LHCN-M2 (cell line): ENCODE data around the gene NTN1. TPM values are rescaled to one million over a fixed set of nuclear protein-coding genes. Genes with fewer than 3 reads are reported as not detected.

Experiments
- DNase-seq: peaks from one replicate; pipeline ENCODE4 v3.0.0-alpha.2; 2012; ENCODE audit warnings: low read depth
- total RNA-seq: library from RNA; depleted of rRNA; stranded (reverse); fragments of >200 nt; gene quantifications from 2 replicates; pipeline ENCODE4 v1.2.3, GENCODE V29; 2014

NTN1 gene
- total RNA-seq, 1 experiment from 2014 or later = 0.17 TPM

DNA sequence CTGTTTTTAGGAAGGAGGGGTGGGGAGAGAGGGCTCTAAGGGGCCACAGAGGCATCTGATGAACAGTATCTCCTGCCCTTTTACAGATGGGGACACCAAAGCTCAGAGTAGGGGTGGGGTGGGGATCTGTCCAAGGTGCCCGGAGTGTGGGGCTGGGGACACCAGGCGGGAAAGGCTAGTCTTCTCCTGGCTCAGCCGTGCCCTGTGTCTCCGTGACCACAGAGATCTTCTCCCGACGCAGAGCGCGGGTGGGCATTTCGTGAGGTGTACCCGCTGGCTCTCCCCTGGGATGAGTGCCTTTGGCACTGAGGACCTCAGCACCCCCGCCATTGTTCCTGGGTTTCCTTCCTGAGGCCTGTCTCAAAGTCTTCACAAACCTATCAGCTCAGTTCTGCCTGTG is 209.6 kb downstream of the NTN1 start:
- DNase-seq = no peak

DNA sequence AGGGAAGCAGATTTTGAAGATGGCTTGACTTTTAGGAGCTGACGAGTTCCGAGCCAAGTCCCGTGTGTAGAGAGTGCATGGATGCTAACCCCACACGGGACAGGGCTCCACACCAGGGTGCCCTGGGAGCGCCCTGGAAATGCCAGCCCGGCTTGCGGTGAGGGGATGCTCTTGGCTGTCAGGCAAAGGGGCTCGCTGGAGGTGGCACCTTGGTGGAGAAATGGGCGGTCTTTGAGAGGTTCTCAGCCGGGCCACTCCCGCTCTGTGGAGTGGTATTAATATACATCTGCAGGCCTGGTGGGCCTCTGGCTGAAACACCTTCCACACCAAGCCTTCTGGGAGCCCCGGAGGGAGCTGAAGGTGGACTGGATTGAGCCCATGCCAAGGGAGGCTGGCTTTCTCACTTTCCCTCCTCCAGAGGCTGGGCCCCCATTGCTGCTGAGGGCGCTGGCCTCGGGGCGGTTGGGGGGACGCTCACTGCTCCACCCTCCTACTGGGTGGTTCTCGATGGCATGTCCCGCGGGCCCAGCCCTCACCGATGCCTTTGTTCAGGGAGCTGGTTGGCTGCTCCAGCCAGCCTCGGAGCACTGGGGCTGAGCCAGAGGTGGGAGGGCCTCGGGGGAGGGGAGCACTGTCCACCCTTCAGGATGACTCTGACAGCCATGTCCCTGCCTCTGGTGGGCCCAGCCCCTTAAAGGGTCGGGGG is 210.3 kb downstream of the NTN1 start:
- no peak for DNase-seq

- no peak for DNase-seq
Observed at GRCh38 chr17:9232155-9232475, 210.8 kb downstream of the NTN1 start.

GRCh38 chr17:9232591-9233270 is 211.4 kb downstream of the NTN1 start:
- DNase-seq = peak; percentile 17

DNA sequence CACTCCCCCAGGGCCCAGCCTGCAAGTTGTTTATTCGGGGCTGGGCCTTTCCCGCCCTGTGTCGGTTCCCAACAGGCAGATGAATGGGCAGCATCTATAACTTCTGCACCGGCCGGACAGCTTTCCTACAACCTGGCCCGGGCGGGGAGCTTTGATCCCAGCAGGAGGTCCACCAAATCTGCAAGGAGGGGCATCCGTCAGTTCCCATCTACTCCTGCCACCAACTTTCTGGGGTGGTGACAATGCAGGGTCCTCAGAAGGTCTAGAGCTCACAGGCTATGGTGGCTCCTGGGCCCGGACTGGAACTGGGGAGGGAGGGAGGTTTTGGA is 211.9 kb downstream of the NTN1 start:
- DNase-seq = no peak

DNA sequence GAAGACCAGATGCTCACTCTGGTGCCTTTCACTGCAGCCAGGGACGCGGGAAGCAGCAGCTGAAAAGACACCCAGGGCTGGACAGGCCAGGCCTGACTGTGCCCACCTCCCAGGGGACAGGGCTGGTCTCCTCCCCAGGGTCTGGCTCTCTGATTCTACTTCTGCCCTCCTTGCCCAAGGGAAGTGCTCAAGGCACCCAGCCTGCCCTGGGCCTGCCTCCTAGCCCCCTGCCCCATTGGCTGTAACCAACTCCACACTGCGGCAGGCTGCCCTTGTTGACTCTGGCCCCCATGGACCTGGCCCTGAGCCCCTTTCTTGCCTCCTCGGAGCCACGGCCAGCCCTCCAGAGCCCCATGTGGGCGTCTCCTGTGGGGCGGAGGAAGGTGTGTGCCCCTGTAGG is 212.5 kb downstream of the NTN1 start:
- DNase-seq = no peak

DNA sequence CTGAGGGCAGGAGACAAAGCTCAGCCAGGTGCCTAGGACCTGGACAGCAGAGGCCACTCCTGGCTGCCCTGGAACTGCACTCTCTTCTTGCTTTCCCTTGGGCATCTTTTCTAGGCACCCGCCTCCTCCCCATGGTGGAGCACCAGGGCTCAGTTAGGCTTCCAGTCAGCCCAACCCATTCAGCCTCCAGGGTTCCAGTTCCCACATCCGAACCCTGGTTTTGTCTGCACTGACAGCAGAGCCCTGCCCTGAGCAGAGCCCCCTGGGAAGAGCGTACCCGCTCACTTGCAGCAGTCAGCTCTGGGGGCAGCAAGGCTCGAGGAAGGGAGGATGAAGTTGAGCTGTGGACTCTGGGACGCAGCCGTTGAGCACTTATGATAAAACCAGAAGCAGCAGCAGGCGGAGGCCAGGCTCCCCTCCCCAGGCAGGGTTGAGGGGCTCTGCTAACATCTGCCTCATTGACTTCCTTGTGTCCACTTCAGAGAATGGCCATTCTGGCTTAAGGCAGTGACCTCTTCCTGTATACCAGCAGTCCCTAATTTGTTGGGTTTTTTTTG is 213.2 kb downstream of the NTN1 start:
- no peak for DNase-seq

- no peak for DNase-seq
Observed at GRCh38 chr17:9235346-9235745, 214.0 kb downstream of the NTN1 start.

DNA sequence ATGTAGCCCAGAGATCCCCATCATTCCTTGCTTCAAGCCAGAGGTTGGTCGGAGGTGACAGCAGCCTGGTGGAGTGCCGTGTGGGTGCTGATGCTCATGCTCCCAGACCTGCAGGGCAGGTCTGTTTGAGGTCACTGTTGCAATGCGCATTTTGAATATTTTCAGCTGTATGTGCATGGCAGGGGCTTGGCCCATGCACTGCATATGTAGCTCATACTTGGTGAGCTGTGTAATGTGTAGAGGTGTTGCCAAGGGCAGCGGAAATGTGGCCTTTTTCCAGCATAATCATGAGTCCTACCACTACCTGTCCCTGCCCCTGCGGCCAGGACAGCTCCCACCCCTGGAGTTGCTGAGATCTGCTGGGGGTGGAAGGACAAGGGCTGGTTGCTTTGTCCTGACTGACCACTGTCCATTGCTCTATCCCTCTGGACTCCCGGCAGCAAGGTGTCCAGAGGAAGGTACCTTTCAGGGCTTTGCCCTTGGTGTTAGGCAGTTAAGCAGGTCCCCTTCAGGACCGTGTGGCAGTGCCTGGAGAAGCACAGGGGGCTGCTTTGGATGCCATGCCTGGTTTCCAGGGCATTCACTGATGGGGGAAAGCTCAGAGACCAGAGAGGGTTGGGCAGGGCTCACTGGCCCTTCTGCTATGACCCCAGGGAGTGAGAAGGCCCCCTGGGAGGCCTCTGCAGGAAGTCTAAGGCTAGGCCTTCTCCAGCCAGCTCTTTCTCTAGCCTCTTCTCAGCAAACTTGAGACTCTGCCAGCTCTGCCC is 215.2 kb downstream of the NTN1 start:
- DNase-seq = no peak

DNA sequence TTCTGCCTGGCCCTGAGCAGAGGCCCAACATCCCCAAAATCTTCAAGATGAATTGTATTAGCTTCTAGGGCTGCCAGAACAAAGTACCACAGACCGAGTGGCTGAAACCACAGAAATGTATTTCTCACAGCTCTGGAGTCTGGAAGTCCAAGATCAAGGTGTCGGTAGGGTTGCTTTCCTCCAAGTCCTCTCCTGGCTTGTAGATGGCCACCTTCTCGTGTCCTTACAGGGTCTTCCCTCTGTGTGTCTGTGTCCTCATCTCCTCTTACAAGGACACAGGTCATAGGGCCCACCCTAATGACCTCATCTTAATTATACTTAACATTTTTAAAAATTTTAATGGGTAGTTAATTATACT is 215.7 kb downstream of the NTN1 start:
- no peak for DNase-seq

- DNase-seq = no peak
Observed at GRCh38 chr17:9237661-9238301, 216.5 kb downstream of the NTN1 start.

GRCh38 chr17:9238340-9239245 is 217.3 kb downstream of the NTN1 start:
- no peak for DNase-seq

GRCh38 chr17:9239246-9239792 is 218.0 kb downstream of the NTN1 start:
- DNase-seq = no peak

GRCh38 chr17:9239793-9240658 is 218.7 kb downstream of the NTN1 start:
- DNase-seq = peak; percentile 13

GRCh38 chr17:9240659-9241370 is 219.5 kb downstream of the NTN1 start:
- DNase-seq = peak; percentile 12

DNA sequence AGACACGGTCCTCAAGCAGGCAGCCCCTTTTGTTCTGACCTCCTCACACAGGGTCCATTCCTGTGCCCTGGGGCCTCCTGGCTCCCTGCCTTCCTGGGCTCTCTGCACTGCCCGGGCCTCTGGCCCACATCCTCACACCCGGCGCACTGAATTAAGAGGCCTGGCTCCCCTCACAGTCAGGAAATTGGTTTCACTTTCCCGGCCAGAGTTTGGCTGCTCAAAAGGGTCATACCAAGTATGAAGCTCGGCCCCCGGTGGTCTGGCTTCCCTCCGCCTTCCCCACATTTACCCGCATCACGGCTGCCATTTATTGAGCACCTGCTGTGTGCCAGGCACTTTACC is 220.0 kb downstream of the NTN1 start:
- no peak for DNase-seq

- DNase-seq = no peak
Observed at GRCh38 chr17:9241774-9242496, 220.6 kb downstream of the NTN1 start.

GRCh38 chr17:9242497-9242881 is 221.2 kb downstream of the NTN1 start:
- no peak for DNase-seq

GRCh38 chr17:9242983-9243382 is 221.7 kb downstream of the NTN1 start:
- no peak for DNase-seq
